AG09319 (cell line): ENCODE results near the gene DRC3.

Source experiments
- DNase-seq: peaks from one replicate; pipeline ENCODE4 v3.0.0-alpha.2; 2010; ENCODE audit warnings: low read depth; ENCODE audit errors: extremely low read depth
- TF ChIP-seq, protein P1 (sequence below): IDR thresholded peaks from 2 replicates; pipeline ENCODE4 v1.5.1; 2011; ENCODE audit warnings: low read depth, mild to moderate bottlenecking, inconsistent platforms, low read length, moderate library complexity

Gene DRC3

DNA sequence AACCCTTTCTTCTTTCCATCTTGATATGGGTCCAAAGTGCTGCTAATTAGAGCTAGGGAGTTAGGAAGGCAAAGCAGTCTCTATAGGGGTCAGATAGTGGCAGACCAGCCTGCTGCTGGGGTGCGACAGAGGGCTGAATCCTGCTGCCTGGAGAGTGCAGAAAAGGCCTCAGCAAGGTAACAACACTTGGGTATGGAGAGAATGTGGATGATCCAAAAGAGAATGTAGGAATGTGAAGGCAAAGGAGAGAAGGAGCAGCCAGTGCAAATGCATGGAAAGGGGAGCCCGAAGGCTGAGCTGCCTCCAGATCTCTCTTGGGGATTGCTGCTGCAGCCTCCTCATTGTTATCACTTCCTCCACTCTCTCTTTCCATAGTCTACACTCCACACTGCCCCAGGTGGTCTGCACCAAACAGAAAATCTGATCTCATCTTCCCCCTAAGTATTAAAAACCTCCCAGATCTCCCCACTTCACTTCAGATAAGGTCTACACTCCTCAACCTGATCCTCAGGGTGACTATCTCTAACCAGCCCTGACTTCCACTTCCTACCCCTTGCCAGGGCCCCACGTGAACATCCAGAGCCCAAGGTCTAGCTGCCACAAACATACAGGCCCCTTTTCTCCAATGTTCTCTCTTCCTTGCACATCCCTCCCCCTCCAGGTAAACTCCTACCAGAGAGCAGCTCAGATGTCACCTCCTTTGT lies 29.2 kb upstream of the DRC3 start:
- TF ChIP-seq, protein P1, sequence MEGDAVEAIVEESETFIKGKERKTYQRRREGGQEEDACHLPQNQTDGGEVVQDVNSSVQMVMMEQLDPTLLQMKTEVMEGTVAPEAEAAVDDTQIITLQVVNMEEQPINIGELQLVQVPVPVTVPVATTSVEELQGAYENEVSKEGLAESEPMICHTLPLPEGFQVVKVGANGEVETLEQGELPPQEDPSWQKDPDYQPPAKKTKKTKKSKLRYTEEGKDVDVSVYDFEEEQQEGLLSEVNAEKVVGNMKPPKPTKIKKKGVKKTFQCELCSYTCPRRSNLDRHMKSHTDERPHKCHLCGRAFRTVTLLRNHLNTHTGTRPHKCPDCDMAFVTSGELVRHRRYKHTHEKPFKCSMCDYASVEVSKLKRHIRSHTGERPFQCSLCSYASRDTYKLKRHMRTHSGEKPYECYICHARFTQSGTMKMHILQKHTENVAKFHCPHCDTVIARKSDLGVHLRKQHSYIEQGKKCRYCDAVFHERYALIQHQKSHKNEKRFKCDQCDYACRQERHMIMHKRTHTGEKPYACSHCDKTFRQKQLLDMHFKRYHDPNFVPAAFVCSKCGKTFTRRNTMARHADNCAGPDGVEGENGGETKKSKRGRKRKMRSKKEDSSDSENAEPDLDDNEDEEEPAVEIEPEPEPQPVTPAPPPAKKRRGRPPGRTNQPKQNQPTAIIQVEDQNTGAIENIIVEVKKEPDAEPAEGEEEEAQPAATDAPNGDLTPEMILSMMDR, result no peak
- DNase-seq, result no peak

DNA sequence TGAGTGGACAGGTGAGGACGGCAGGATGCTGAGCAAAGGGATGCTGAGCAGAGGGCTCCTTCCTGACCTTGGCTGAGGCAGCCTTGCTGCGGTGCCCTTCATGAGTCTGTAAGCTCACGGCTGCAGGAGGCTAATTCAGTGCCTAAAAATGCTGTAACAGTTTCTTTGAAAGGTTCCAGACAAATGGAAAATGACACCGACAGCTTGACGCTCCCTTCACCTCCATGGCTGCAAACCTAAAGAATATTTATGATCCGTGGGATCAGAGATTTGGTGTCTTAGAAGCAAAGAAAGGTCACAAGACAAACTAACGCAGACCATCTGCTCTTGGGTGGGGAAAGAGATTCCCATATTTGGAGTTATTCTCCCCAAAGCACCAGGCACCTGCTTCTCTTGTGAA lies 28.4 kb upstream of the DRC3 start:
- DNase-seq, result no peak

DNA sequence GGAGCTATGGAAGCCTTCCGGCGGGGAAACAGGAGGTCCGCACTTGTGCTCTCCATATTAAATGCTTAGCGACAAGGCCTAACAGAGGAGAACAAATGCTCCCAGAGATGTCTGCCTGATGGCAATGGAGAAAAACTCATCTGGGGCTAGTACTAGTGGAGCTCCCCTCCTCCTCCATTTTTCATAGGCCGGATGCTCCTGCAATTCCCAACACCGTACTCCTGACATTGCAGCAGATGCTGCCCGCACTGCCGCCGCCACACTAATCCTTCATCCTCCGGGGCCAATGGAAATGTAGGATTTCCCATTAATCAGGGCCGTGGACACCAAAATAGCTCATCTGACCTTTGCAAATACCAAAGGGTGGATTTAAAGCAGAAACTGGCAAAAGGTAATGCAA lies 27.9 kb upstream of the DRC3 start:
- no peak for DNase-seq
- TF ChIP-seq, protein P1, result no peak

More for the DNA sequence above, 28.4 kb upstream of the DRC3 start:
- TF ChIP-seq, protein P1, result no peak

DNA sequence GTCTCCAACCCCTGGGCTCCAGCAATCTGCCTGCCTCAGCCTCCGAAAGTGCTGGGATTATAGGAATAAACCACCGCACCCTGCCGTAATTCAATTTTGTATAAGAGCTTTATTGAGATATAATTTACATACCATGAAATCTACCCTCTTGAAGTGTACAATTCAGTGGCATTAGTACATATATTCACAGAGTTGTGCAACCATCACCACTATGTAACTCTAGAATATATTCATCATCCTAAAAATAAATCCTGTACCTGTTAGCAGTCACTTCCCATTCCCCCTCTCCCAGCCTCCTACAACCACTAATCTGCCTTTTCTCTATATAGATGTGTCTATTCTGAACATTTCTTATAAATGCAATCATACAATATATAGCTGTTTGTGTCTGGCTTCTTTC lies 26.6 kb upstream of the DRC3 start:
- TF ChIP-seq, protein P1, result no peak
- no peak for DNase-seq

DNA sequence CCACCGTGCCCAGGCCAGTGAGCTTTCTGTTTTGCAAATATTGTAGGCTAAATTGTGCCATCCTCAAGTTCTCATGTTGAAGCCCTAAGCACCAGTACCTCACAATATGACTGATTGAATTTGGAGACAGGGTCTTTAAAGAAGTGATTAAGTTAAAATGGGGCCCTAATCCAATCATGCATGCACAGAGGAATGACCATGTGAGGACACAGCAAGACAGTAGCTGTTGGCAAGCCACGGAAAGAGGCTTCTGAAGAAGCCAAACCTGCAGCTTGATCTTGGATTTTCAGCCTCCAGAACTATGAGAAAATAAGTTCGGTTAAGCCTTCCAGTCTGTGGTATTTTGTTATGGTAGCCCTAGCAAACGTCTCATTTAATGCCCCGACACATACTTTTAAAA lies 25.4 kb upstream of the DRC3 start:
- TF ChIP-seq, protein P1, result no peak
- DNase-seq, result no peak

DNA sequence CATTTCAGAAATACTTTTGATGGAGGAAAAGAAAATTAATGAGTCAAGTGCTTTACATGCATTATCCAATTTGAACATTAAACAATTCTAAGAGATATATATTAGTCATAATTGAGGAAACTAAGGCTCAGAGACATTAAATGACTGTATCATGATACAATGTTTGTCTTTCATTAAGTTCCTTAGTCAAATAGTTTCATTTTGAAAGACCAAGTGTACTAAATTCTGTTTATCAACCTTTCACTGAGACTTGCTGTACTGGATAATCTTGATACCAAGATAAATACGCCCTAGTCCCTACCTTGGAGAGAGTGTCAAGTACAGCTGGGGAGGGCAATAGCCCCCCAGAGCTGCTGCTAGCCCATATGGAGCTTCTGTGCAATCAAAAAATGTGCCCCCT lies 24.7 kb upstream of the DRC3 start:
- TF ChIP-seq, protein P1, result no peak
- DNase-seq, result no peak

DNA sequence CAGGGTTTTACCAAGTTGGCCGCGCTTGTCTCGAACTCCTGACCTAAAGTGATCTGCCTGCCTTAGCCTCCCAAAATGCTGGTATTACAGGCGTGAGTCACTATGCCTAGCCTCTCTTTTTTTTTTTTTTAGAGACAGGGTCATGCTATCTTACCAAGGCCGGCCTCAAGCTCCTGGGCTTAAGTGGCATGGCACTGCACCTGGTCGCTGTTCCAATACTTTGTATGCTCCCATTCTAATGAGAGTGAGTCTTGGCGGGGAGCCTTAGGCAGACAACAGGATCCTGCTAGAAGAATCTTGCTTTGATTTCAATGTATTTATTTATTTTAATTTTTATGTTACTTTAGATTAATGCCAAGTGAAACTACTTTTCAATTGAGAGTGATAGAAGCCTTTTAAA lies 22.3 kb upstream of the DRC3 start:
- no peak for DNase-seq
- TF ChIP-seq, protein P1, result no peak
